SK-N-SH (cell line): ENCODE results near the gene FGFBP1.

ENCODE experiments used
- ELF1 ChIP-seq: IDR thresholded peaks from 2 replicates; pipeline ENCODE4 v1.4.0; 2012
- EP300 ChIP-seq, 2 experiments: IDR thresholded peaks; 2 replicates each; pipeline versions ENCODE4 v1.4.0 to v1.6.1; 2012; ENCODE audit warnings: borderline replicate concordance in 1 of 2, low read depth in 1 of 2, low read length in 1 of 2
- TF ChIP-seq, protein P1 (sequence below): fragments of 200-600 bp; sonication (generic); IDR thresholded peaks from 2 replicates; pipeline ENCODE4 v1.6.1; 2017; ENCODE audit warnings: antibody characterized with exemption, mild to moderate bottlenecking, moderate library complexity
- TF ChIP-seq, protein P2 (sequence below): fragments of 150-350 bp; IDR thresholded peaks from 2 replicates; pipeline ENCODE4 v1.6.1; 2017; ENCODE audit warnings: antibody characterized with exemption, low read length, low read depth, borderline replicate concordance
- TF ChIP-seq, protein P3 (sequence below): IDR thresholded peaks from 2 replicates; pipeline ENCODE4 v1.4.0; 2012; ENCODE audit warnings: low read depth, borderline replicate concordance
- TF ChIP-seq, protein P4 (sequence below): IDR thresholded peaks from 2 replicates; pipeline ENCODE4 v1.4.0; 2012; ENCODE audit warnings: low read depth

DNA sequence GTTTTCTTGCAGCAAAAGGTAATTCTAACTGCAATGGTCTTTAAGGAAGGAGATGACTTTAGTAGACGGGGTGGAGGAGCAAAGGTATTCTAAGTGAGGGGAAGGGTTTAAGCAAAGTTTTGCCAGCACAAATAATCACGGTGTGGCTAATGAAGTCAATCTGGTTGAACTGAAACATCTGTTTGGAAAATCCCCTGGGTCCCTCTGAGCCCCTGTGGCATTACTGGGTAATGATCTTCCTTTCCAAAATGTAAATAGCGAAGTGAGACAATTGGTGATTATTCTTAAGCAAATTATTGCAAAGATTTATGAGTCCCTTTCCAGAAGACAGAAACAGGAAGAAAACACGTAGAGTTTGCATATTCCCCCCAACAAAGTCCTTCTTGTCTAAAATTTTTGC is 47.2 kb downstream of the FGFBP1 start:
- TF ChIP-seq, protein P1, sequence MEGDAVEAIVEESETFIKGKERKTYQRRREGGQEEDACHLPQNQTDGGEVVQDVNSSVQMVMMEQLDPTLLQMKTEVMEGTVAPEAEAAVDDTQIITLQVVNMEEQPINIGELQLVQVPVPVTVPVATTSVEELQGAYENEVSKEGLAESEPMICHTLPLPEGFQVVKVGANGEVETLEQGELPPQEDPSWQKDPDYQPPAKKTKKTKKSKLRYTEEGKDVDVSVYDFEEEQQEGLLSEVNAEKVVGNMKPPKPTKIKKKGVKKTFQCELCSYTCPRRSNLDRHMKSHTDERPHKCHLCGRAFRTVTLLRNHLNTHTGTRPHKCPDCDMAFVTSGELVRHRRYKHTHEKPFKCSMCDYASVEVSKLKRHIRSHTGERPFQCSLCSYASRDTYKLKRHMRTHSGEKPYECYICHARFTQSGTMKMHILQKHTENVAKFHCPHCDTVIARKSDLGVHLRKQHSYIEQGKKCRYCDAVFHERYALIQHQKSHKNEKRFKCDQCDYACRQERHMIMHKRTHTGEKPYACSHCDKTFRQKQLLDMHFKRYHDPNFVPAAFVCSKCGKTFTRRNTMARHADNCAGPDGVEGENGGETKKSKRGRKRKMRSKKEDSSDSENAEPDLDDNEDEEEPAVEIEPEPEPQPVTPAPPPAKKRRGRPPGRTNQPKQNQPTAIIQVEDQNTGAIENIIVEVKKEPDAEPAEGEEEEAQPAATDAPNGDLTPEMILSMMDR, result no peak
- TF ChIP-seq, protein P2, sequence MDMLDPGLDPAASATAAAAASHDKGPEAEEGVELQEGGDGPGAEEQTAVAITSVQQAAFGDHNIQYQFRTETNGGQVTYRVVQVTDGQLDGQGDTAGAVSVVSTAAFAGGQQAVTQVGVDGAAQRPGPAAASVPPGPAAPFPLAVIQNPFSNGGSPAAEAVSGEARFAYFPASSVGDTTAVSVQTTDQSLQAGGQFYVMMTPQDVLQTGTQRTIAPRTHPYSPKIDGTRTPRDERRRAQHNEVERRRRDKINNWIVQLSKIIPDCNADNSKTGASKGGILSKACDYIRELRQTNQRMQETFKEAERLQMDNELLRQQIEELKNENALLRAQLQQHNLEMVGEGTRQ, result no peak
- TF ChIP-seq ELF1, result no peak
- TF ChIP-seq, protein P3, sequence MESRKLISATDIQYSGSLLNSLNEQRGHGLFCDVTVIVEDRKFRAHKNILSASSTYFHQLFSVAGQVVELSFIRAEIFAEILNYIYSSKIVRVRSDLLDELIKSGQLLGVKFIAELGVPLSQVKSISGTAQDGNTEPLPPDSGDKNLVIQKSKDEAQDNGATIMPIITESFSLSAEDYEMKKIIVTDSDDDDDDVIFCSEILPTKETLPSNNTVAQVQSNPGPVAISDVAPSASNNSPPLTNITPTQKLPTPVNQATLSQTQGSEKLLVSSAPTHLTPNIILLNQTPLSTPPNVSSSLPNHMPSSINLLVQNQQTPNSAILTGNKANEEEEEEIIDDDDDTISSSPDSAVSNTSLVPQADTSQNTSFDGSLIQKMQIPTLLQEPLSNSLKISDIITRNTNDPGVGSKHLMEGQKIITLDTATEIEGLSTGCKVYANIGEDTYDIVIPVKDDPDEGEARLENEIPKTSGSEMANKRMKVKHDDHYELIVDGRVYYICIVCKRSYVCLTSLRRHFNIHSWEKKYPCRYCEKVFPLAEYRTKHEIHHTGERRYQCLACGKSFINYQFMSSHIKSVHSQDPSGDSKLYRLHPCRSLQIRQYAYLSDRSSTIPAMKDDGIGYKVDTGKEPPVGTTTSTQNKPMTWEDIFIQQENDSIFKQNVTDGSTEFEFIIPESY, result no peak
- TF ChIP-seq, protein P4, sequence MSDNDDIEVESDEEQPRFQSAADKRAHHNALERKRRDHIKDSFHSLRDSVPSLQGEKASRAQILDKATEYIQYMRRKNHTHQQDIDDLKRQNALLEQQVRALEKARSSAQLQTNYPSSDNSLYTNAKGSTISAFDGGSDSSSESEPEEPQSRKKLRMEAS, result no peak
- TF ChIP-seq EP300 (IDR thresholded peaks at IDR 0.05; ENCODE audit: borderline replicate concordance in 1 of 2, low read depth in 1 of 2, low read length in 1 of 2), result no peak
